Measurements from ENCODE around the gene FGF14. TPM values are rescaled to one million over a fixed set of nuclear protein-coding genes. Genes with fewer than 3 reads are reported as not detected.

FGF14 gene
- total RNA-seq, 1 donor from 2014 or later, result 1.7 TPM

- Mint-ChIP-seq H3K36me3 (ENCODE audit: low read depth) (no peaks in the 10 kb centered on the region), H3K27me3 (ENCODE audit: low read depth) (peaks cover 22% of the 10 kb centered on the region), H3K4me1 (peaks cover 27% of the 10 kb centered on the region), H3K9me3 (no peaks in the 10 kb centered on the region), H3K27ac (ENCODE audit: unreplicated experiment) (no peak overlapping the region), H3K4me3 (no peak overlapping the region)
- TF ChIP-seq, protein P1, sequence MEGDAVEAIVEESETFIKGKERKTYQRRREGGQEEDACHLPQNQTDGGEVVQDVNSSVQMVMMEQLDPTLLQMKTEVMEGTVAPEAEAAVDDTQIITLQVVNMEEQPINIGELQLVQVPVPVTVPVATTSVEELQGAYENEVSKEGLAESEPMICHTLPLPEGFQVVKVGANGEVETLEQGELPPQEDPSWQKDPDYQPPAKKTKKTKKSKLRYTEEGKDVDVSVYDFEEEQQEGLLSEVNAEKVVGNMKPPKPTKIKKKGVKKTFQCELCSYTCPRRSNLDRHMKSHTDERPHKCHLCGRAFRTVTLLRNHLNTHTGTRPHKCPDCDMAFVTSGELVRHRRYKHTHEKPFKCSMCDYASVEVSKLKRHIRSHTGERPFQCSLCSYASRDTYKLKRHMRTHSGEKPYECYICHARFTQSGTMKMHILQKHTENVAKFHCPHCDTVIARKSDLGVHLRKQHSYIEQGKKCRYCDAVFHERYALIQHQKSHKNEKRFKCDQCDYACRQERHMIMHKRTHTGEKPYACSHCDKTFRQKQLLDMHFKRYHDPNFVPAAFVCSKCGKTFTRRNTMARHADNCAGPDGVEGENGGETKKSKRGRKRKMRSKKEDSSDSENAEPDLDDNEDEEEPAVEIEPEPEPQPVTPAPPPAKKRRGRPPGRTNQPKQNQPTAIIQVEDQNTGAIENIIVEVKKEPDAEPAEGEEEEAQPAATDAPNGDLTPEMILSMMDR (conservative IDR thresholded peaks at IDR 0.05), result peak; percentile 74
- DNase-seq (ENCODE audit: low read depth, low spot score), result no peak
These were observed 644.3 kb downstream of the FGF14 start for GRCh38 chr13:101757446-101758039.

- peaks cover 19% of the 10 kb centered on the region for H3K27me3 Mint-ChIP-seq (ENCODE audit: low read depth)
- peaks cover 22% of the 10 kb centered on the region for H3K4me1 Mint-ChIP-seq
- TF ChIP-seq, protein P1 (conservative IDR thresholded peaks at IDR 0.05), result no peak
- no peak overlapping the region for H3K4me3 Mint-ChIP-seq
- H3K27ac Mint-ChIP-seq (ENCODE audit: unreplicated experiment), result no peak overlapping the region
- H3K9me3 Mint-ChIP-seq, result no peaks in the 10 kb centered on the region
- no peak for DNase-seq (ENCODE audit: low read depth, low spot score)
- H3K36me3 Mint-ChIP-seq (ENCODE audit: low read depth), result no peaks in the 10 kb centered on the region
These were observed 646.5 kb downstream of the FGF14 start for GRCh38 chr13:101755228-101755887.

DNA sequence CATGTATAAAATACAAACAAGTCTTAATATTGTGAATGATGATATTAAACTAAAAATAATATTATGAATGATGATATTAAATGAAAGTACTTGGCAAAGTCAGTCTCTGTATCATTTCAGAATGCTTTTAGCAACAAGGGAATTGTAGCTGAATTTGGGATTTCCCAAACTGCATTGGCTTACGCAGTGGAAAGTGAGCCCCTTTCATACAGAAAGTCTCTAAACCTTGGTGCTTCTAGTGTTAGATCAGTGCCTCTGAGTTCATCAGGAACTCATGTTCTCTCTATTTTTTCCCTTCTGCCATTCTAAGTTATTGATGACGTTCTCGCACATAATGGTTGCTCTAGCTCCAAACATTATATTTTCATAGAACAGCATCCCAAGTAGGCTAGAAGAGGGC is 649.4 kb downstream of the FGF14 start:
- Mint-ChIP-seq H3K4me1 (peaks cover 1% of the 10 kb centered on the region), H3K9me3 (no peaks in the 10 kb centered on the region), H3K27ac (ENCODE audit: unreplicated experiment) (no peak overlapping the region)

DNA sequence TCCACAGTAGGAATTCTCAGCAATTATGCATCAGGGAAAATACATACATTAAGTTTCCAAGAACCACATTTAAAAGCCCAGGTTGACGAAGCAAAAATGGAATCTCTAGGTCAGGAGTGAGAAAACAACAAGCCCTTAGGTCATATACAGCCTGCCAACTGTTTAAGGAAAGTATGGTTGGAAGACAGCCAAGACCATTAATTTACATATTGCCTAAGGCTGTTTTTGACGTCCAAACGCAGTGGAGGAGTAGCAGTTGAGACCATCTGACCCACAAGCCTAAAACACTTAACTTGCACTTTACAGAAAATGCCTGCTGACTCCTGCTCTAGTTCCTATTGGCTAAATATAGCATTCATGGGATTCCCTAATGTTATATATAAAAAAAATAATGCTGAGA is 650.4 kb downstream of the FGF14 start:
- no peak overlapping the region for H3K27ac Mint-ChIP-seq (ENCODE audit: unreplicated experiment)

More for the DNA sequence above, 649.4 kb downstream of the FGF14 start:
- Mint-ChIP-seq H3K36me3 (ENCODE audit: low read depth) (no peaks in the 10 kb centered on the region), H3K4me3 (no peak overlapping the region), H3K27me3 (ENCODE audit: low read depth) (peaks cover 8% of the 10 kb centered on the region)
- TF ChIP-seq, protein P1 (conservative IDR thresholded peaks at IDR 0.05), result no peak
- DNase-seq (ENCODE audit: low read depth, low spot score), result no peak

GRCh38 chr13:101749584-101749983 is 652.3 kb downstream of the FGF14 start:
- peaks cover 3% of the 10 kb centered on the region for H3K27me3 Mint-ChIP-seq (ENCODE audit: low read depth)
- no peak overlapping the region for H3K27ac Mint-ChIP-seq (ENCODE audit: unreplicated experiment)
- no peaks in the 10 kb centered on the region for H3K36me3 Mint-ChIP-seq (ENCODE audit: low read depth)
- H3K4me1 Mint-ChIP-seq, result no peaks in the 10 kb centered on the region
- DNase-seq (ENCODE audit: low read depth, low spot score), result no peak
- H3K4me3 Mint-ChIP-seq, result no peak overlapping the region
- TF ChIP-seq, protein P1 (conservative IDR thresholded peaks at IDR 0.05), result no peak
- H3K9me3 Mint-ChIP-seq, result no peaks in the 10 kb centered on the region

More for the DNA sequence above, 650.4 kb downstream of the FGF14 start:
- Mint-ChIP-seq H3K4me3 (no peak overlapping the region), H3K4me1 (no peaks in the 10 kb centered on the region), H3K36me3 (ENCODE audit: low read depth) (no peaks in the 10 kb centered on the region), H3K27me3 (ENCODE audit: low read depth) (peaks cover 6% of the 10 kb centered on the region), H3K9me3 (no peaks in the 10 kb centered on the region)
- no peak for DNase-seq (ENCODE audit: low read depth, low spot score)
- TF ChIP-seq, protein P1 (conservative IDR thresholded peaks at IDR 0.05), result no peak

Data from neural crest cell (in vitro differentiated cells).